Neural cell (in vitro differentiated cells): ENCODE measurements around the gene SEC14L3. TPM values are rescaled to one million over a fixed set of nuclear protein-coding genes. Genes with fewer than 3 reads are reported as not detected.

ENCODE experiments used
- H2AFZ ChIP-seq: fragments of 200-600, 300-800 bp; sonication (generic), shearing (Covaris generic); 2 replicates; pipeline ENCODE4 v1.6.0; 2014; ENCODE audit warnings: low read depth, mild to moderate bottlenecking, antibody characterized with exemption, low read length, moderate library complexity
- H3F3A ChIP-seq: fragments of 200-600 bp; shearing (Covaris generic); 2 replicates; pipeline ENCODE4 v1.6.1; 2016; ENCODE audit warnings: mild to moderate bottlenecking, moderate library complexity, mixed read lengths, antibody characterized with exemption, low read length; ENCODE audit not compliant: insufficient read depth, poor library complexity, severe bottlenecking
- H3K27ac ChIP-seq: fragments of 200-600, 300-800 bp; sonication (generic), shearing (Covaris generic); 2 replicates; pipeline ENCODE4 v1.5.1; 2014; ENCODE audit warnings: mild to moderate bottlenecking, low read length, moderate library complexity
- H3K27me3 ChIP-seq: fragments of 300-800, 200-600 bp; sonication (generic), shearing (Covaris generic); 2 replicates; pipeline ENCODE4 v1.6.0; 2014; ENCODE audit warnings: mild to moderate bottlenecking, low read depth, low read length, moderate library complexity; ENCODE audit not compliant: insufficient read depth
- H3K36me3 ChIP-seq: fragments of 300-800, 200-600 bp; sonication (generic), shearing (Covaris generic); 2 replicates; pipeline ENCODE4 v1.5.1; 2014; ENCODE audit warnings: mild to moderate bottlenecking, antibody characterized with exemption, low read length, moderate library complexity; ENCODE audit not compliant: insufficient read depth
- H3K4me2 ChIP-seq: fragments of 300-800, 200-600 bp; sonication (generic), shearing (Covaris generic); 2 replicates; pipeline ENCODE4 v1.6.0; 2014; ENCODE audit warnings: mild to moderate bottlenecking, low read length
- H3K4me3 ChIP-seq: fragments of 300-800, 200-600 bp; sonication (generic), shearing (Covaris generic); 2 replicates; pipeline ENCODE4 v1.5.1; 2014; ENCODE audit warnings: mild to moderate bottlenecking, low read length, moderate library complexity
- H3K79me2 ChIP-seq: fragments of 200-600 bp; shearing (Covaris generic); replicated peaks from 2 replicates; pipeline ENCODE4 v1.6.0; 2014; ENCODE audit warnings: mild to moderate bottlenecking, low read length, moderate library complexity; ENCODE audit not compliant: insufficient read depth
- H3K9ac ChIP-seq: fragments of 300-800, 200-600 bp; sonication (generic), shearing (Covaris generic); 2 replicates; pipeline ENCODE4 v1.6.1; 2016; ENCODE audit warnings: mild to moderate bottlenecking, low read length, mixed read lengths
- H3K9me2 ChIP-seq: fragments of 200-600 bp; shearing (Covaris generic); 2 replicates; pipeline ENCODE4 v1.6.1; 2016; ENCODE audit warnings: mild to moderate bottlenecking, low read length, mixed read lengths; ENCODE audit not compliant: insufficient read depth
- H3K9me3 ChIP-seq: fragments of 200-600, 300-800 bp; sonication (generic), shearing (Covaris generic); 2 replicates; pipeline ENCODE4 v1.6.1; 2016; ENCODE audit warnings: mild to moderate bottlenecking, mixed run types, low read length, moderate library complexity, mixed read lengths
- H4K20me1 ChIP-seq: fragments of 200-600 bp; shearing (Covaris generic); 2 replicates; pipeline ENCODE4 v1.6.1; 2016; ENCODE audit warnings: mild to moderate bottlenecking, mixed run types; ENCODE audit not compliant: insufficient read depth
- CTCF ChIP-seq: fragments of 450-650 bp; IDR thresholded peaks from 2 replicates; pipeline ENCODE4 v1.5.1; 2014; ENCODE audit warnings: antibody characterized with exemption, mild to moderate bottlenecking, moderate library complexity; ENCODE audit not compliant: poor library complexity, severe bottlenecking
- EP300 ChIP-seq: fragments of 450-650 bp; conservative IDR thresholded peaks from 2 replicates; pipeline ENCODE4 v1.6.1; 2014; ENCODE audit warnings: antibody characterized with exemption, mild to moderate bottlenecking, moderate library complexity; ENCODE audit not compliant: poor library complexity, severe bottlenecking
- EZH2 ChIP-seq: fragments of 200-600, 300-800 bp; shearing (Covaris generic), sonication (generic); IDR thresholded peaks from 2 replicates; pipeline ENCODE4 v1.6.1; 2014; ENCODE audit warnings: antibody characterized with exemption, low read length, borderline replicate concordance, mild to moderate bottlenecking; ENCODE audit not compliant: insufficient read depth, poor library complexity, severe bottlenecking
- MXI1 ChIP-seq: fragments of 450-650 bp; conservative IDR thresholded peaks from 2 replicates; pipeline ENCODE4 v1.6.1; 2014; ENCODE audit warnings: antibody characterized with exemption, mild to moderate bottlenecking; ENCODE audit not compliant: poor library complexity, severe bottlenecking
- POLR2AphosphoS5 ChIP-seq: IDR thresholded peaks from 2 replicates; pipeline ENCODE4 v1.6.1; 2012
- RAD21 ChIP-seq: fragments of 450-650 bp; conservative IDR thresholded peaks from 2 replicates; pipeline ENCODE4 v1.6.1; 2014; ENCODE audit warnings: antibody characterized with exemption, mild to moderate bottlenecking, moderate library complexity
- REST ChIP-seq: IDR thresholded peaks from 2 replicates; pipeline ENCODE4 v1.6.1; 2012; ENCODE audit warnings: borderline replicate concordance
- SMC3 ChIP-seq: fragments of 450-650 bp; conservative IDR thresholded peaks from 2 replicates; pipeline ENCODE4 v1.6.1; 2014; ENCODE audit warnings: antibody characterized with exemption, mild to moderate bottlenecking, moderate library complexity; ENCODE audit not compliant: poor library complexity
- TAF1 ChIP-seq: IDR thresholded peaks from 2 replicates; pipeline ENCODE4 v1.6.1; 2012; ENCODE audit warnings: low read depth
- polyA plus RNA-seq: library from polyadenylated mRNA; depleted of rRNA; stranded (reverse); fragments of >200 nt; gene quantifications from 2 replicates; pipeline ENCODE4 v1.2.3, GENCODE V29; 2014

SEC14L3 gene
- polyA plus RNA-seq, 1 donor from 2014 or later: not detected

- Histone ChIP-seq H3K27me3 (no peaks in the 10 kb centered on the region), H3K4me3 (no peak overlapping the region), H3K79me2 (no peaks in the 10 kb centered on the region), H3K36me3 (no peaks in the 10 kb centered on the region), H3K9me2 (no peaks in the 10 kb centered on the region), H2AFZ (no peak overlapping the region), H3K4me2 (no peak overlapping the region), H3K9ac (no peak overlapping the region), H4K20me1 (no peaks in the 10 kb centered on the region), H3K27ac (no peak overlapping the region), H3F3A (no peaks in the 10 kb centered on the region), H3K9me3 (no peaks in the 10 kb centered on the region)
- TF ChIP-seq EP300 (no peak), POLR2AphosphoS5 (no peak), RAD21 (no peak), TAF1 (no peak), CTCF (no peak), MXI1 (no peak)
Measured at GRCh38 chr22:30416403-30416802, 55.4 kb downstream of the SEC14L3 start.

- Histone ChIP-seq H3K27ac (no peak overlapping the region), H3F3A (no peaks in the 10 kb centered on the region), H3K36me3 (no peaks in the 10 kb centered on the region), H3K4me2 (no peak overlapping the region), H3K9ac (no peak overlapping the region), H3K27me3 (no peaks in the 10 kb centered on the region), H3K9me3 (no peaks in the 10 kb centered on the region), H3K79me2 (no peaks in the 10 kb centered on the region), H2AFZ (no peak overlapping the region), H3K4me3 (no peak overlapping the region), H3K9me2 (no peaks in the 10 kb centered on the region), H4K20me1 (no peaks in the 10 kb centered on the region)
- TF ChIP-seq RAD21 (no peak), EZH2 (no peak), EP300 (no peak), MXI1 (no peak), REST (no peak), TAF1 (no peak), CTCF (no peak), SMC3 (no peak), POLR2AphosphoS5 (no peak)
Measured at GRCh38 chr22:30414525-30415047, 57.2 kb downstream of the SEC14L3 start.
